ENCODE results near the gene LYST.

LYST gene

GRCh38 chr1:235646463-235646862, 220.2 kb downstream of the LYST start:
- no peak for TF ChIP-seq FOXP2 (optimal IDR thresholded peaks at IDR 0.05; ENCODE audit: borderline replicate concordance, extremely low read depth, extremely low read length, insufficient read depth)
- TF ChIP-seq POLR2AphosphoS5 (IDR thresholded peaks at IDR 0.05; ENCODE audit: low read depth, low read length): no peak
- no peak for TF ChIP-seq SIN3A (IDR thresholded peaks at IDR 0.05; ENCODE audit: borderline replicate concordance, insufficient read depth, low read length)

- TF ChIP-seq TAF1 (IDR thresholded peaks at IDR 0.05; ENCODE audit: borderline replicate concordance, insufficient read depth, low read length): no peak
- TF ChIP-seq SIN3A (IDR thresholded peaks at IDR 0.05; ENCODE audit: borderline replicate concordance, insufficient read depth, low read length): no peak
- TF ChIP-seq REST (IDR thresholded peaks at IDR 0.05; ENCODE audit: insufficient read depth in 1 of 2, low read depth in 2 of 2, low read length in 2 of 2): no peak
- no peak for TF ChIP-seq FOXP2 (optimal IDR thresholded peaks at IDR 0.05; ENCODE audit: borderline replicate concordance, extremely low read depth, extremely low read length, insufficient read depth)
Observed at GRCh38 chr1:235644693-235645305, 221.9 kb downstream of the LYST start.

- TF ChIP-seq TAF1 (IDR thresholded peaks at IDR 0.05; ENCODE audit: borderline replicate concordance, insufficient read depth, low read length) (no peak), REST (IDR thresholded peaks at IDR 0.05; ENCODE audit: insufficient read depth in 1 of 2, low read depth in 2 of 2, low read length in 2 of 2) (no peak), FOXP2 (optimal IDR thresholded peaks at IDR 0.05; ENCODE audit: borderline replicate concordance, extremely low read depth, extremely low read length, insufficient read depth) (no peak), SIN3A (IDR thresholded peaks at IDR 0.05; ENCODE audit: borderline replicate concordance, insufficient read depth, low read length) (no peak), POLR2AphosphoS5 (IDR thresholded peaks at IDR 0.05; ENCODE audit: low read depth, low read length) (no peak)
Observed at GRCh38 chr1:235643837-235644692, 222.6 kb downstream of the LYST start.

- TF ChIP-seq POLR2AphosphoS5 (IDR thresholded peaks at IDR 0.05; ENCODE audit: low read depth, low read length) (no peak), SIN3A (IDR thresholded peaks at IDR 0.05; ENCODE audit: borderline replicate concordance, insufficient read depth, low read length) (no peak), TAF1 (IDR thresholded peaks at IDR 0.05; ENCODE audit: borderline replicate concordance, insufficient read depth, low read length) (no peak), REST (IDR thresholded peaks at IDR 0.05; ENCODE audit: insufficient read depth in 1 of 2, low read depth in 2 of 2, low read length in 2 of 2) (no peak), FOXP2 (optimal IDR thresholded peaks at IDR 0.05; ENCODE audit: borderline replicate concordance, extremely low read depth, extremely low read length, insufficient read depth) (no peak)
Observed at GRCh38 chr1:235642943-235643371, 223.7 kb downstream of the LYST start.

GRCh38 chr1:235642011-235642942, 224.4 kb downstream of the LYST start:
- TF ChIP-seq TAF1 (IDR thresholded peaks at IDR 0.05; ENCODE audit: borderline replicate concordance, insufficient read depth, low read length) (no peak), FOXP2 (optimal IDR thresholded peaks at IDR 0.05; ENCODE audit: borderline replicate concordance, extremely low read depth, extremely low read length, insufficient read depth) (peak; percentile 92), REST (IDR thresholded peaks at IDR 0.05; ENCODE audit: insufficient read depth in 1 of 2, low read depth in 2 of 2, low read length in 2 of 2) (peak in 1 of 2 experiments; percentile 69; a peak in 2 of 4 replicates)

Measured in PFSK-1 (cell line).